Natural killer cell (primary cell): Measurements from ENCODE around the gene NRCAM. TPM values are rescaled to one million over a fixed set of nuclear protein-coding genes. Genes with fewer than 3 reads are reported as not detected.

Source experiments
- ATAC-seq, 3 donors: fragments of 150-1000 bp in 2 of 3; fragments of 200-7000 bp in 1 of 3; cut with Tn5 transposase; 1 replicate in 1 of 3; 2 replicates in 2 of 3; pipeline ENCODE4 v1.10.0; 2021; ENCODE audit warnings: mild to moderate bottlenecking in 2 of 3, moderate library complexity in 2 of 3
- DNase-seq, 2 donors: peaks; one replicate each; pipeline versions ENCODE4 v3.0.0 to v3.0.0-alpha.2; 2013 to 2021; ENCODE audit warnings: mixed read lengths in 1 of 2
- H3K27ac ChIP-seq: one replicate; pipeline ENCODE4 v1.5.1; 2013; ENCODE audit warnings: mild to moderate bottlenecking, low read length
- H3K27me3 ChIP-seq: one replicate; pipeline ENCODE4 v1.6.1; 2013; ENCODE audit warnings: low read length; ENCODE audit not compliant: control insufficient read depth, insufficient read depth
- H3K36me3 ChIP-seq: one replicate; pipeline ENCODE4 v1.6.1; 2013; ENCODE audit warnings: low read length; ENCODE audit not compliant: control insufficient read depth, insufficient read depth
- H3K4me1 ChIP-seq: one replicate; pipeline ENCODE4 v1.6.1; 2013; ENCODE audit warnings: low read length; ENCODE audit not compliant: control insufficient read depth, insufficient read depth
- H3K4me3 ChIP-seq: one replicate; pipeline ENCODE4 v1.5.1; 2013; ENCODE audit warnings: low read length
- H3K9me3 ChIP-seq: one replicate; pipeline ENCODE4 v1.6.1; 2013; ENCODE audit warnings: low read length; ENCODE audit not compliant: control insufficient read depth, insufficient read depth
- H3K27ac Mint-ChIP-seq, 2 donors: one replicate each; pipeline ENCODE4 v1.8.0; 2022; ENCODE audit warnings: mild to moderate bottlenecking in 2 of 2, mixed read lengths in 2 of 2, moderate library complexity in 1 of 2
- H3K27me3 Mint-ChIP-seq, 2 donors: one replicate each; pipeline ENCODE4 v1.8.0; 2022; ENCODE audit warnings: low read depth in 2 of 2, mixed read lengths in 2 of 2
- H3K36me3 Mint-ChIP-seq: one replicate; pipeline ENCODE4 v1.8.0; 2022; ENCODE audit warnings: mixed read lengths
- H3K4me1 Mint-ChIP-seq, 2 donors: one replicate each; pipeline ENCODE4 v1.8.0; 2022; ENCODE audit warnings: mixed read lengths in 2 of 2
- H3K4me3 Mint-ChIP-seq: one replicate; pipeline ENCODE4 v1.8.0; 2022; ENCODE audit warnings: mild to moderate bottlenecking, moderate library complexity, mixed read lengths
- H3K9me3 Mint-ChIP-seq, 2 donors: one replicate each; pipeline ENCODE4 v1.8.0; 2022; ENCODE audit warnings: mixed read lengths in 2 of 2
- CTCF ChIP-seq: fragments of 200-600 bp; IDR thresholded peaks from one replicate; pipeline ENCODE4 v1.8.0; 2022; ENCODE audit warnings: antibody characterized with exemption
- WGBS: methylation state at CpG from one replicate; pipeline ENCODE4 v1.1.7; 2013; ENCODE audit warnings: missing lambda C conversion rate; ENCODE audit not compliant: insufficient coverage; 5-methylcytosine and 5-hydroxymethylcytosine counted together
- intact Hi-C: fragments of 100-400 bp; cut with micrococcal nuclease; formaldehyde crosslinking; loops from one replicate; pipeline ENCODE4 v1.14.2; 2022
- total RNA-seq, 4 donors: library from RNA; stranded (reverse); fragments of 120-200 nt in 1 of 4; gene quantifications; one replicate each; pipeline versions ENCODE4 v1.2.3 to v1.2.4, GENCODE V29; 2013 to 2022

The NRCAM gene
- total RNA-seq, 3 donors from 2014 or later (not counting 1 experiment from before 2014, with no cell fraction given), result 0.27 to 0.95 (median 0.52) TPM

- ATAC-seq, result no peak
- Mint-ChIP-seq H3K27me3 (no peaks in the 10 kb centered on the region), H3K4me3 (no peak overlapping the region), H3K36me3 (no peaks in the 10 kb centered on the region), H3K9me3 (peaks cover 0 to 2% of the 10 kb centered on the region in 2 donors), H3K4me1 (no peaks in the 10 kb centered on the region), H3K27ac (no peak overlapping the region)
- no peak for DNase-seq
- WGBS, result 78% methylated on average over 1 of the region's 1 CpG
- Histone ChIP-seq H3K4me3 (no peak overlapping the region), H3K27me3 (no peaks in the 10 kb centered on the region), H3K27ac (no peak overlapping the region), H3K36me3 (no peaks in the 10 kb centered on the region), H3K4me1 (no peaks in the 10 kb centered on the region), H3K9me3 (no peaks in the 10 kb centered on the region)
- no peak for TF ChIP-seq CTCF
- intact Hi-C loops, result no loop called here
These were observed 73.3 kb downstream of the NRCAM start for GRCh38 chr7:108382932-108383331.

GRCh38 chr7:108380517-108380916 lies 75.7 kb downstream of the NRCAM start:
- H3K9me3 Mint-ChIP-seq, result peaks cover 0 to 2% of the 10 kb centered on the region in 2 donors
- H3K27me3 Mint-ChIP-seq, result no peaks in the 10 kb centered on the region
- Histone ChIP-seq H3K9me3 (no peaks in the 10 kb centered on the region), H3K27ac (no peak overlapping the region), H3K36me3 (no peaks in the 10 kb centered on the region), H3K27me3 (no peaks in the 10 kb centered on the region), H3K4me3 (no peak overlapping the region), H3K4me1 (no peaks in the 10 kb centered on the region)
- intact Hi-C loops, result no loop called here
- no peak for ATAC-seq
- no peak overlapping the region for H3K27ac Mint-ChIP-seq
- H3K4me3 Mint-ChIP-seq, result no peak overlapping the region
- no peaks in the 10 kb centered on the region for H3K4me1 Mint-ChIP-seq
- TF ChIP-seq CTCF, result no peak
- H3K36me3 Mint-ChIP-seq, result no peaks in the 10 kb centered on the region
- DNase-seq, result no peak

- Histone ChIP-seq H3K9me3 (no peaks in the 10 kb centered on the region), H3K4me1 (no peaks in the 10 kb centered on the region), H3K27me3 (no peaks in the 10 kb centered on the region), H3K27ac (no peak overlapping the region), H3K4me3 (no peak overlapping the region), H3K36me3 (no peaks in the 10 kb centered on the region)
- intact Hi-C loops, result no loop called here
- DNase-seq, result no peak
- ATAC-seq, result no peak
- no peaks in the 10 kb centered on the region for H3K27me3 Mint-ChIP-seq
- no peaks in the 10 kb centered on the region for H3K4me1 Mint-ChIP-seq
- no peak for TF ChIP-seq CTCF
- H3K27ac Mint-ChIP-seq, result no peak overlapping the region
- no peak overlapping the region for H3K4me3 Mint-ChIP-seq
- no peaks in the 10 kb centered on the region for H3K36me3 Mint-ChIP-seq
- H3K9me3 Mint-ChIP-seq, result peaks cover 2 to 4% of the 10 kb centered on the region in 2 donors
These were observed 80.0 kb downstream of the NRCAM start for GRCh38 chr7:108376206-108376605.

- H3K36me3 ChIP-seq, result no peaks in the 10 kb centered on the region
- DNase-seq (no peak), ATAC-seq (no peak)
- H3K27me3 ChIP-seq, result no peaks in the 10 kb centered on the region
- TF ChIP-seq CTCF, result no peak
- intact Hi-C loops, result no loop called here
- Mint-ChIP-seq H3K9me3 (peaks cover 2 to 4% of the 10 kb centered on the region in 2 donors), H3K27me3 (no peaks in the 10 kb centered on the region), H3K27ac (no peak overlapping the region), H3K4me3 (no peak overlapping the region), H3K4me1 (no peaks in the 10 kb centered on the region), H3K36me3 (no peaks in the 10 kb centered on the region)
- H3K4me1 ChIP-seq, result no peaks in the 10 kb centered on the region
- H3K27ac ChIP-seq, result no peak overlapping the region
- H3K9me3 ChIP-seq, result no peaks in the 10 kb centered on the region
- WGBS, result no CpG with 5 or more reads among the region's 1 CpG
- H3K4me3 ChIP-seq, result no peak overlapping the region
These were observed 80.6 kb downstream of the NRCAM start for GRCh38 chr7:108375668-108376067.
